HCEC 1CT (cell line): ENCODE measurements around the gene SNIP1.
"Not testable (repeated sequence)": the region's sequence is repeated elsewhere in the genome, so short reads cannot be mapped to it uniquely, and the experiment has no call there.

Source experiments
- DNase-seq: peaks from one replicate; pipeline ENCODE4 v3.0.0-alpha.2; 2017

Gene SNIP1

DNA sequence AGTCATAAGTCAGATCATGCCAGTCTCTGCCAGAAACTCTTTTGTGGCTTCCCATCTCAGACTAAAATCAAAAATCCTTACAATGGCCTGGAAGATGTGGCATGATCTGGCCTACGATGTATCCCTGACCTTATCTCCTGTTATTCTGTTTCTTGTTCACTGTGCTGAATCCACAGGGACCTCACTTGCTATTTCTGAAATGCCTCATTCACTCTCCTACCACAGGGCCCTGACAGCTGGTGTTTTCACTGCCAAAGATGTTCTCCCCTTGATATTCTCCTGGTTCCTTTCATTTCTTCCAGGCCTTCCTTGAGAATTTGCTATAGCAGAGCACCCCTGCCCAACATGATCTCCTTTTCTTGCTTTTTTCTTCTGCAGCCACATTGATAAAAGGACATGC is 4.3 kb upstream of the SNIP1 start:
- no peak for DNase-seq

DNA sequence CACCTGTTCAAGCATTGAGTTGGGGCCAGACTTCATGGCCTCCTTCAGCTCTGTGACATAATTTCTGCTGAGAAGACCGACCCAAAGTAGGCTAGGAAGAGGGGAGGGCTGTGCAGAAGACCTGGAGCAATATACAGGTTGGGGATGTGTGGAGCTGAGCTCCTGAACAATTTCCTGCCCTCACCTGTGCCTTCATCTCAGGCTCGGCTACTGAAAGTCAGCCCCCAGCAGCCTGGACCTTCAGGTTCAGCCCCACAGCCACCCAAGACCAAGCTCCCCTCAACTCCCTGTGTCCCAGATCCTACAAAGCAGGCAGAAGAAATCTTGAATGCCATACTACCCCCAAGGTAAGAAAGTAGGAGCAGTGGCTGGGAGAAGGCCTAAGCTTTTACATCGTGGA is 3.3 kb upstream of the SNIP1 start:
- no peak for DNase-seq

DNA sequence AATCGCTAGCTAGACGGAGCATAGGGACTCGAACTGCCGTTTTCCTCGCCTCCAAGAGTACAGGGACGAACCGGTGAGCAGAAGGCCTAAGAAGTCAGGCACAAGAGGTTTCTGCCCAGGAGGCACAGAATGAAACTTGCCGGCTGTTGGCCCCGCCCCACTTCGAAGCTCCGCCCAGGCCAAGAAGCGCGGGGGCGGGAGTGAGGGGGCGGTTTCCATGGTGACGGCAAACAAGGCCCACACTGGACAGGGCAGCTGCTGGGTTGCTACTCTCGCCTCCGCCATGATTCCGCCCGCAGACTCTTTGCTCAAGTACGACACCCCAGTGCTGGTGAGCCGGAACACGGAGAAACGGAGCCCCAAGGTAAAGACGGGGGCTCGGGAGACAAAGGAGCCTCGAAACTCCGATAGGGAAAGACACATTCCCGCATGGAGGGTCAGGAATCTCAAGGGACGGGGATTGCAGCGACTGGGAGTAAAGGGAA is 2.7 kb upstream of the SNIP1 start, which contains the start of gene DNALI1:
Gene DNALI1, plus strand, starts transcription at position 229 of the 485 bp plus-strand sequence. Its CDS starts 55 bp downstream, at position 284.
- DNase-seq: peak; percentile 72

DNA sequence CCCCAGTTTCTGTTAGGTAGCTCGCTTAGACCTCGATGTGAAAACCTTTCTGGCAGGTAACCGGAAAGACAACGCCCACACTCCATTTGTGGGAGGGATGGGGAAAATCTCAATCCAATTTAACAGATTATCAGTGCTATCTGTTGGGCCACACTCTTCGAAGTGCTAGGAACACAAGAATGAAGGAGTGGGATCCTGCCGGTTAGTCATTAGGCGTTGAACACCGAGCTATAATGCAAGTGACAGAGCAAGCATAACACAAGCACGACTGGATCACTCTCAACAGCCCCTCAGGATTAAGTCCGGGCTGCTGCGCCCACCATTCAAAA is 531 bp downstream of the SNIP1 start:
- DNase-seq: no peak

DNA sequence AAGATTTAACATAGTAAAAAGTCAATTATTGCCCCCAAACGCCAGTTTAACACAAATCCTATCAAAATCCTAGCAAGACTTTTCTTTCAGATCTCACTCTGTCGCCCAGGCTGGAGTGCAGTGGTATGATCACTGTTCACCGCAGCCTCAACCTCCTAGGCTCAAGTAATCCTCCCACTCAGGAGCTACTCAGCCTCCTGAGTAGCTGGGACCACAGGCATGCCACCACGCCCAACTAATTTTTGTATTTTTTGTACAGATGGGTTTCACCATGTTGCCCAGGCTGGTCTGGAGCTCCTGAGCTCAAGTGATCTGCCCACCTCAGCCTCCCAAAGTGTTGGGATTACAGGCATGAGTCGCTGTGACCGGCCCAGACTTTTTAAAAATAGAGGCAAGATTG is 4.8 kb downstream of the SNIP1 start:
- no peak for DNase-seq

DNA sequence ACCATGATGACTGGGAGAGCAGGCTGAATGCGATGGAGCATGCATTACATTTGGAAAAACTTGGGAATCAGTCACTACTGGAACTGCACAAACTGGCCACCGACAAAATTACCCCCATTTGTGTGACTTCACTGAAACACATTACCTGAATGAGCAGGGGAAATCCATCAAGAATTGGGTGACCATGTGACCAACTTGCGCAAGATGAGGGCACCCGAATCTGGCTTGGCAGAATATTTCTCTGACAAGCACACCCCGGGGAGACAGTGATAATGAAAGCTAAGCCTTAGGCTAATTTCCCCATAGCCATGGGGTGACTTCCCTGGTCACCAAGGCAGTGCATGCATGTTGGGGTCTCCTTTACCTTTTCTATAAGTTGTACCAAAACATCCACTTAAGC is 9.1 kb downstream of the SNIP1 start:
- no peak for DNase-seq

DNA sequence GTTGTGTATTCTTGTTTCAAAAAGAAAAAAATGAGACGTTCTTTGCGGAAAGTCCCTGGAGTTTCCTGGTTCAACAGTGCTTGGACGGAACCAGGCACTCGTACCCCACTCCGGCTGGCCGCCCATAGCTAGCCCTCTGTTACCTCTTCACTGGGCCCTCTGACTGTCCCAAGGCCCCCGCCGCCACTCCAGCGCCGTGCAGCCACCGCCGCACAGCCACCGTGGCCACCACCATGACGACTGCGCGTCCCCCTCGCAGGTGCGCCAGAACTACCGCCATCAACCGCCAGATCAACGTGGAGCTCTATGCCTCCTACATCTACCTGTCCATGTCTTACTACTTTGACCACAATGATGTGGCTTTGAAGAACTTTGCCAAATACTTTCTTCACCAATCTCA is 9.6 kb downstream of the SNIP1 start:
- no peak for DNase-seq

DNA sequence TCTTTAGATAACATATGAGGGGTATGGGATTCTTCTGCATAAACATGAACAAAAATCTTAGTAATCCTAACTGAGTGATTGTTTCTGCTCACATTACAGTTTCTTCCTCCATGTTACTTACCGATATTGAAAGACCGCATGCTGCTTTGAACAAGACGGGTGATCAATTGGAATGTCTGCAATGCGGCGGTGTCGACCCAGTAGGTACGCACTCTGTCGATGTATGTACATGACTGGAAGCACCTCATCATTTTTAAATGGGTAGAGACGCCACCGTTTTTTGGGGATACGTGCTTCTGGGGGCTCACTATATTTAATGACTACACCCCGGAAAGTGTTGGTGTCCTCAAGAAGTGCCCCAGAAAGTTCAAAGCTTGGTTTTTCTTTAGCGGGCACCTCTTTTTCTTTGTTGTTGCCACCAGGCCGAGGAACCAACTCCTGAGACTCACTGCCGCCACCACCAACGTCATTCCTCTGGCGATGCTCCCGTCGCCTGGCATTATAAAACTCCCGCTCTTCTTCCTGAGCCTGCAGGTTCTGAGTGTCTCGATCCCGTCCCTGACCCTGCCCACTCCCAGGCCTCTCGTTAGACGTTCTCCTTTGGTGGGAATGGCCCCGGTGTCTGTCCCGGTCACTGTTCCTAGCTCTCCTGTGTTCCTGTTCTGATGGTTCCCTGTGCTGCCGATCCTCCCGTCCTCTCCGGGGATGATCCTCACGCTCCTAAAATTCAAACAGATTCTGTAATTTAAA is 13.9 kb downstream of the SNIP1 start:
- no peak for DNase-seq

DNA sequence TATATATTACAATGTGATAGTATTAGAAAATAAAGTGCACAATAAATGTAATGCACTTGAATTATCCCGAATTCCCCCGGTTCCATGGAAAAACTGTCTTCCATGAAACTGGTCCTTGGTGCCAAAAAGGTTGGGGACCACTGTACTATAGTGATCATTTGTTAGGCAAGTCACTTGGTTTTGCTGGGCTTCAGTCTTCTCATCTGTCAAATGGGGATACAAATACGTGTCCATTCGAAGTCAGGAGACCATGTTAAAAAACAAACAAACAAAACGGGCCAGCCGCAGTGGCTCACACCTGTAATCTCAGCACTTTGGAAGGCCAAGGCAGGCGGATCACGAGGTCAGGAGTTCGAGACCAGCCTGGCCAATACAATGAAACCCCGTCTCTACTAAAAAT is 14.9 kb downstream of the SNIP1 start:
- not testable (repeated sequence) for DNase-seq

DNA sequence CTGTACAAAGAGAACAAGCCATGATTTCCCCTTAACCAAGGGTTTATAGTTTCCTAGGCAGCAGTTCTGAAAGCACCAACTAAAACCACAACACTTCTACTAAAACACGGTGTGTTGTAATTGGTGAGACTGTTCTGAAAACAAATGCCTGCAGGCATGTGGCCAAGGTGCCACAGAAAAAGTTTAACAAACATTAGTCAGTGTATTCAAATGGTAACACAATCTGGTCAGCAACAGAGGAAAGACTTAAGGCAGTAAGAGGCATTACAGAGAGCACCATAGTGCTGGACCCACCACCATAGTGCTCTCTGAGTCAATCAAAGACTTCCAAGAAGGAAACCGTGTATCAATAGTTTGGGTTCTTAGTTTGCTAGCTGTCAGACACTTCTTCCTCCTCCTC is 16.7 kb downstream of the SNIP1 start:
- DNase-seq: peak; percentile 57

DNA sequence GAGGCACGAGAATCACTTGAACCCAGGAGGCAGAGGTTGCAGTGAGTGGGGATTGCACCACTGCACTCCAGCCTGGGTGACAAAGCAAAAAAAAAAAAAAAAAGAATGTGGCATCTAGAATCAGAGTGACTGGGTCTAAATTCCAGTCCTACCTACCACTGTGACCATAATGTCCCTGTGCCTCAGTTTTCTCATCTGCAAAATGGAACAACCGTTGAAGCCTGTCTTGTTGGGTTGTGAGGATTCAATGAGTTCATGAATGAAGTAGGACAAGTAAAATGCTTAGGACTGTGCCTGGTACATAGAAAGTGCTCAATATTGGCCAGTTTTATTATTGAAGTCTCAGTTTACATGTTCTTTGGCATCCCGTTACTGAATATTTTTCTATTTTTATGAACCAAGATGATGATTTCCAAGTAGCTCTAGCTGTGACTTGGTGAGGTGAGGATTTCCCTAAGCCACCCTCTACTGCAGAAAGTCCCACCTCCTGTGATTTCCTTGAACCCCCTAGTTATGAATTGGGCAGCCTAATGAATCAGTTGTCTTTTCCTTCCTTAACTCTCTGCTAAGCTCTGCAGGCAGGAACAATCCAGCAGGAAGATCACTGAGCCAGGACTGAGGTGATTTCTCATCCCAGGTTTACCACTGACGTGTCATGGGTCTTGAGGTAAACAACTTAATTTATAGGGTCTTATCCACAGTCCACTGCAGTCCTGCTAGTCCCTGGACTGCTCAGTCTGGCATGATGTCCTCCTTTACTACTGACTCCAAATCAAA is 20.6 kb downstream of the SNIP1 start:
- DNase-seq: no peak

DNA sequence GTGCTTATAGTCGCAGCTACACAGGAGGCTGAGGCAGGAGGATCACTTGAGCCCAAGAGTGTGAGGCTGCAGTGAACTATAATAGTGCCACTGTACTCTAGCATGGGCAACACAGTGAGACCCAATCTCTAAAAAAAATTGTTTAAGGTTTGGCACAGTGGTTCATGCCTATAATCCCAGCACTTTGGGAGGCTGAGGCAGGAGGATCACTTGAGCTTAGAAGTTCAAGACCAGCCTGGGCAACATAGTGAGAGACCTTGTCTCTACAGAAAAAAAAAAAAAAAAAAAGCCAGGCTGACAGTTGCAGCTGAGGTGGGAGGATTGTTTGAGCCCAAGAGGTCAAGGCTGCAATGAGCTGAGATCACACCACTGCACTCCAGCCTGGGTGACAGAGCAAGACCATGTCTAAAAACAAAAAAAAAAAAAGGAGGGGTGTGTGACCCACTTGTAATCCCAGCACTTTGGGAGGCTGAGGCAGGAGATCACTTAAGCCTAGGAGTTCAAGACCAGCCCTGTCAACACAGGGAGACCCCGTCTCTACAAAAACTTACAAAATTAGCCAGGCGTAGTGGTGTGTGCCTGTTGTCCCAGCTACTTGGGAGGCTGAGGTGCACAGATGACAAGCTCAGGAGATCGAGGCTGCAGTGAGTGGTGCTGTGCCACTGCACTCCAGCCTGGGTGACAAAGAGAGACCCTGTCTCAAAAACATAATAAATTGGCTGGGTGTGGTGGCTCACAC is 21.5 kb downstream of the SNIP1 start:
- not testable (repeated sequence) for DNase-seq

DNA sequence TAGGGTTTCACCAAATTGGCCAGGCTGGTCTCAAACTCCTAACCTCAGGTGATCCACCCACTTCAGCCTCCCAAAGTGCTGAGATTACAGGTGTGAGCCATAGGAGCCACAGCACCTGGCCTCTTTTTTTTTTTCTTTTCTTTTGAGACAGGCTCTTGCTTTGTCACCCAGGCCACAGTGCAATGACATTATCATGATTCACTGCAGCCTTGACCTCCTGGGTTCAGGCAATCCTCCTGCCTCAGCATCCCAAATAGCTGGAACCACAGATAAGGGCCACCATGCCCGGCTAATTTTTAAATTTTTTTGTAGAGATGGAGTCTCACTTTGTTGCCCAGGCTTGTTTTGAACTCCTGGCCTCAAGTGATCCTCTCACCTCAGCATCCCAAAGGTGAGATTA is 24.2 kb downstream of the SNIP1 start:
- DNase-seq: not testable (repeated sequence)

DNA sequence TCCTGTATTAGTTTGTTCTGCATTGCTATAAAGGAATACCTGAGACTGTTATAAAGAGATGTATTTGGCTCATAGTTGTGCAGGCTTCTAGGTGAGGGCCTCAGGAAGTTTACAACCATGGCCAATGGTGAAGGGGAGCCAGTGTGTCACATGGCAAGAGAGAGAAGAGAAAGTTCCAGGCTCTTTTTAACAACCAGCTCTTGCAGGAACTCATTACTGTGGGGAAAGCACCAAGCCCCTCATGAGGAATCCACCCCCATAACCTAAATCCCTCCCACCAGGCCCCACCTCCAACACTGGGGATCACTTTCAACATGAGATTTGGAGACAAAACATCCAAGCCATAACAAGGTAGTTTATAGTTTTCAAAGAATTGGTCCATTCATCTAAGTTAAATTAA is 34.5 kb downstream of the SNIP1 start:
- no peak for DNase-seq

DNA sequence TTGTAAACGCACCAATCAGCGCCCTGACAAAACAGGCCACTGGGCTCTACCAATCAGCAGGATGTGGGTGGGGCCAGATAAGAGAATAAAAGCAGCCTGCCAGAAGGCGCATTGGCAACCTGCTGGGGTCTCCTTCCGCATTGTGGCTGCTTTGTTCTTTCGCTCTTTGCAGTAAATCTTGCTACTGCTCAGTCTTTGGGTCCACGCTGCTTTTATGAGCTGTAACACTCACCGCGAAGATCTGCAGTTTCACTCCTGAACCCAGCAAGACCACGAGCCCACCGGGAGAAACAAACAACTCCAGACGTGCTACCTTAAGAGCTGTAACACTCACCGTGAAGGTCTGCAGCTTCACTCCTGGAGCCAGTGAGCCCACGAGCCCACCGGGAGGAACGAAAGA is 35.2 kb downstream of the SNIP1 start:
- DNase-seq: not testable (repeated sequence)

DNA sequence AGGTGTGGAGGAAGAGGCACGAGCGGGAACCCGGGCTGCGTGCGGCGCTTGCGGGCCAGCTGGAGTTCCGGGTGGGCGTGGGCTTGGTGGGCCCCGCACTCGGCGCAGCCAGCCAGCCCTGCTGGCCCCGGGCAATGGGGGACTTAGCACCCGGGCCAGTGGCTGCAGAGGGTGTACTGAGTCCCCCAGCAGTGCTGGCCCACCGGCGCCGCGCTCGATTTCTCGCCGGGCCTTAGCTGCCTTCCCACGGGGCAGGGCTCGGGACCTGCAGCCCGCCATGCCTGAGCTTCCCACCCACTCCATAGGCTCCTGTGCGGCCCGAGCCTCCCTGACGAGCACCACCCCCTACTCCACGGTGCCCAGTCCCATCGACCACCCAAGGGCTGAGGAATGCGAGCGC is 35.9 kb downstream of the SNIP1 start:
- DNase-seq: not testable (repeated sequence)

DNA sequence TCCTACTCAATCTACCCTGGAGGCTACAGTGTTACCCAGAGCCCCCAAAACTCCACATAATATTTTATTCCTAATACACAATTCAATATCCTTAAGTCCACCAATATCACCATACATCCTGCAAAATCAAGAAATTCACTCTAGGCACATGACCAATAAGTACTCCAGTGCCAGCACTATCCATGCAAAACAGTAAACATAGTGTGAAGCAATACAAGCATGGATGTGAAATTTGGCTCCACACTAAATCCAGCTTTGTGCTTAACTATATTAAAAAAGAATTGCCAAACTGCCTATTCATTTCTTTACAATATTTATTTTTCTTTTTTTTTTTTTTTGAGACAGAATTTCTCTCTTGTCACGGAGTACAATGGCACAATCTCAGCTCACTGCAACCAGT is 36.5 kb downstream of the SNIP1 start:
- DNase-seq: no peak

DNA sequence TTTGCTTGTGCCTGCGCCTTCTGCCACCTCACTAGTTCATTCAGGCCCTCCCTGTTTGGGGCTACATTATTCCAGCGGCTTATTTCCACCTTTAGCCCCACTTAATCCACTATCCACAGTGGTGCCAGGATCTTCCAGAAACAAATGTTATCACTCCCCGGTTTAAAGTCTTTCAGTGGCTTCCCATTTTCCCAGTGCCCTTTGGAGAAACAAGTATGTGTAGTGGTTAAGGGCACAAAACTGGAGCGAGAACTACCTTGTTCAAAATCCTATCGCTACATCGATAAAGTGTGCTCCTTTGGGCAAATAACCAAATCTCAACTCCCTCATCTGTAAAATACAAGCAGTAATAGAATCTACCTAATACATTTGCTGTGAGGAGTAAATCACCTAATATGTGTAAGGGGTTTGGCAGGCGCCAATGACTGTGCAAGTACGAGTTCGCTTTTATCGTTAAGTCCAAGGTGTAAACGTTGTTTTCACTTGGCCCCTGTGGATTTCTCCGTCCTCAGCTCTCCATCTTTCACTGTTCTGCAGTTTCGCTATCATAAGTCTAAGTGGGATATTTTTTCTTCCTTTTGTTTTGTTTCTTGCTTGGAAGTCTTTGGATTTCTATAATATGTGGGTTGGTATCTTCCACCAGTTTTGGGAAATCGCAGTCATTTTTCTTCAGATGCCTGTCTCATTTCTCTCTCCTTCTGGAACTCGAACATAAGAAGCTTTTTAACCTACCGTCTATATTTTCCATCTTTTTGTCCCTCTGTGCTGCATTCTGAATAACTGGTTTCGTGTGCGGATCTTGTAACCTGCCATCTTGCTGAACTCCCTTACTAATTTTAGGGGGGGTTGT is 38.7 kb downstream of the SNIP1 start:
- DNase-seq: no peak

DNA sequence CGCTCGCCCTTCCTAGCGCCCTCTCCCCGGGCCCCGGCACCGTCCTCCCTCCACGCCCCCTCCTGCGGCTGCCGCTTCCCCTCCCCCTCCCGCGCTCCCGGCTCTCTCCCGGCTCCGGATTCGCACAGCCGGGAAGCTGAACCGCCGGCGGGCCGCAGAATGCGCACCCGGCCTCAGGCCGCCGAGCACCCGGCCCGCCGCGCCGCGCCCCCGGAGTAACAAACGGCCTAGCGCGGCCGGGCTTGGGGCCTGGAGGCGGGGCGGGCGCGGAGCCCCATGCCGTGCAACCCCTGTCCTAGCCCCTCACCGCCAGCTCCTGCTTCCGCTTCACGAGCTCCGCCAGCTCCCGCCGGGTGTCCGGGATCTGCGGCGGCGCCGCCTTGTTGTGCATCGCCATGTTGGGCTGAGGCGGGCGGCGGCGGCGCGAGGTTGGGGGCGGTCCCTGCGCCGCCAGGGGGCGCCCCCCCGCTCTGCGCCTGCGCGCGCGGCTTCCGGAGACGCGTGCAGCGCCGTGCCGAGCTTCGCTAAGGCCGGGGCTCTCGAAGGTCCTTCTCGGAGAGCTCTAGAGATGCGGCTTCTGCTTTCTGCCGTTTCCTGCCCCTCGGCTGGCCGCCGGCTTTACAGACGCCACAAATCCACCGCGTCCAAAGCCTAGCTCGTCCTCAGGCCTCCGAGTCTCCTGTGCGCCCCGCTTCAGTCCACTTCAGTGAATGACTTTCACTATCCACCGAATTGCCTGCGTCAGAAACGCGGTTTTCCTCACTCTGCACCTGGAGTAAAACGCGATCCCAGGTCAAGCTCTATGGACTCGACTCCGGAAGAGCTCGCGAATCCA is 39.5 kb downstream of the SNIP1 start, which contains the start of gene MEAF6:
Gene MEAF6, minus strand, starts transcription at position 417 of the 835 bp plus-strand sequence. Its CDS starts 20 bp downstream, at position 397.
- peak; percentile 78 for DNase-seq

DNA sequence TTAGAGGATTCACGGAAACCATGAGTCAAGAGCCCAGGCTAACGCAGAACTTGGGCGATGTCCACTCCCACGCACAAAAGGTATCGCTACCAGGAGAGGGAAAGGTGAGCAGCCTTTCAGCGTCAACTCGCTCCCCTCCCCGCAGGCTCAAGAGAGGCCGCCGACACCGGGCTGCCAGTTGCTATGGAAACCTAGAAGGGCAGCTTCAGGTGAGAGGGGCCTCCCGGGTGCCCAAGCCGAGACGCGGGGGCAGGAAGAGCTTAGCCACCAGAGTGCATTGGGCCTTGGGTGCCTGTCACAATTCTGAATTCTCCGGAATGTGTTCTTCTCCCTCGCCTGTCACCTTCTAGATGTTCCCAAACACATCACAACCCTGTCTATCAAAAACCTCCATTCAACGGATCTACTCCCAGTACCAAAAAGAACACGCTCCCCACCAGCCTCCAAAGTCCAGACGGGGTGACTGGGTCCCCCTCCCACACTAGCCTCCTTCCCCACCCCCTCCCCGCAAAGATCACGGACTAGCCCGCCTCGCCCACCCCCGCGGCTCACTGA is 40.2 kb downstream of the SNIP1 start:
- DNase-seq: no peak

DNA sequence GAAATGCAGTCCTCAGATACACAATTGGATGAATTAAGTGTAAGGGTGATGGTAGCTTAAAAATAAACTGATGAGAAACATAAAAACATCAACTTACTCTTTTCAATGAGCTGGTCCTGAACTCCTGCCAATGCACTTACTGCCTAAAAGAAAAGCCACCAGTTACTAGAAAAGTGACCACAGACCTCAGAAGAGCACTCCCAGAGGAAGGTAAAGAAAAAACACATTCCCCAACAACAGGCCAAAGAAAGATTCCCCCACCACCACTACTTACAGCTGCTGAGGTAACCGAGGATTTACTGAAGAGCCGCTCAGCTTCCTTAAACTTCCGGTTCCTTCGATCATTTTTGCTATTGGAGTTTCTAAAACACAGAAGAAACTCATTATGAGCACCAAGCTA is 44.9 kb downstream of the SNIP1 start:
- peak; percentile 43 for DNase-seq
